Globus pallidus (tissue), 1 donor: ENCODE data around the gene EGFR.

Experiments
- DNase-seq: peaks from one replicate; pipeline ENCODE4 v3.0.0-alpha.2; 2015; ENCODE audit warnings: low spot score

Gene EGFR

DNA sequence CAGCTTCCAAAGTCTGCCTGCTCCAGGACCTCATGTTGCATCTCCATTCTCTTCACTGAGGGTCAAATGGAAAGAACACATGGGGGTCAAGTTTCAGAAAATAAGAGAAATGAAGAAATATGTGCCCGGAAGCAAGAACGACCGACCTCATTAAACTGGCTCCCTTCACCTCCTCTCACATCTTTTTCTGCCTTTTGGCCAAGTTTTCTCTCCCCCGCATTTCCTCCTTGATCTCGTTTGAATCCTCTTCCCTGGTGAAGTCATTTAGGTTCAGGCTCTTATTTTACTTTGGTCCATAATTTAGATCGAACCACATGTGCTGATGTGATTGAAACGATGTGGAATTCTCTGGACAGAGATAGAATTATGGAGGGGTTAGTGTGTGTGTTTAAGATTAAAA is 44.2 kb downstream of the EGFR start:
- DNase-seq, result no peak

DNA sequence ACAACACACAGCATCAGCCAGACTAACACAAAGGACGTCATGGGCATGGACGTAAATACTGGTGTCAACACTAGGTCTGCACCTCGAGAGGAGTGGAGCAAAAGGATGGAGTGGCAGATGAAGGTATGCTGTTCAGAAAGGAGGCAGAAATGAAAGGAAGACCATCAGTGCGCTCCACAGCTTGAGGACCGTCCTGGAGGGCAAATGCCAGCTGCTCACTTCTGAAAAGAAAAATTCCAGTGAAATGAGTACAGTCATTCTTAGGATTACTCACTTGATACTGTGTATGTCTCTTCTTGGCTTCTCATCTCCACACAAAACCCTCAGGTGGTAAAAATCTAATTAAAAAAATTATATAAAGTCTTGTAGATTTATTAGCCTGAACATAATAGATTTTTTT is 44.8 kb downstream of the EGFR start:
- no peak for DNase-seq

DNA sequence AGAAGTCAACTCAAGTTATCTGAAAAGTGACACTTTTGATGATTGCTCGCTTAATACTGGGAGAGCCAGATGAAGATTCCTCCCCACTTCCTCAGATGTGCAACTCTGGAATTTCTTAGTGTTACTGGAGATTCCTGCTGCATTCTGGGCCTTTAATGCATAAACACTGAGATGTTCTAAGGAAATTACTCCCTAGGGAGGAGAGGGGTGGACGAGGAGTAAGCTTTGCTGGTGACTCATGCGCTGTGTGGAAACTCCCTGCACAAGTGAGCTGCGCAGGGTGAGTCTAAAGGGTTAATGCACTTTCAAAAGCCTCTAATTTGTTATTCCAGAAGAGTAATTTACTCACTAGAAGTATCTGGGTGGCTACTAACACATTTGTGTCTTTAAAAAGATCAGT is 46.3 kb downstream of the EGFR start:
- no peak for DNase-seq

DNA sequence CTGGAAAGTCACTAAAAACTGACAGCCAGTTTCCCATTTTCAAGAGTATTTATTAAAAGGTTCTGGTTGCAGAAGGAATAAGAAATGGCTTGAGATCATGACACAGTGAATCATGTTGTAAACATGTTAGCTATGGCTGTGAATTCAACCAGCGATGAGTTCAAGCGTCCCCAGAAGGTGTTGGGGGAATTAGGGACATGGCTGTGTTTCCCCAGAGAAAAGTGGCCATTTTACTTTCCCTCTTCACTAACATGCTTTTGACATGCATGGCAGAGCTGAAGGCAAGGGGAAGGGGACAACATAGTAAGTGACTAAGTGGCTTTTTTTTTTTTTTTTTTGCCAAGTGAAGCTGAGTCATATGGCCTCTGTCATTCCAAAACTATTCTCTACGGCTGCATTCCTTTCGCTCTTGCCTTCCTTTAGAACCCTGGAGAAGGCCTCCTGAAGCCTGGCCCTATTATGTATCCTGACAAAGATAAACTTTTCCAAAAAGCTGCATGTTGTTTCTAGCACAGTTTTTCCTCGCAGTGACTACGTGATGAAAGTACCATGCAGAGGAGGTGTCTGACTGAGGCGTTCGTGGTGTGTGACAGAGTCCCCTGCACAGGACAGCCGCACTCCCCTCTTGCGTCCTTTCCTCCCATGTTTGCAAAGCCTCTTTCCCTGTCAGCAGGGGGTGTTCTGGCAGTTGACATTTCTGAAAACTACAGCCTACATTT is 46.9 kb downstream of the EGFR start:
- DNase-seq, result no peak

DNA sequence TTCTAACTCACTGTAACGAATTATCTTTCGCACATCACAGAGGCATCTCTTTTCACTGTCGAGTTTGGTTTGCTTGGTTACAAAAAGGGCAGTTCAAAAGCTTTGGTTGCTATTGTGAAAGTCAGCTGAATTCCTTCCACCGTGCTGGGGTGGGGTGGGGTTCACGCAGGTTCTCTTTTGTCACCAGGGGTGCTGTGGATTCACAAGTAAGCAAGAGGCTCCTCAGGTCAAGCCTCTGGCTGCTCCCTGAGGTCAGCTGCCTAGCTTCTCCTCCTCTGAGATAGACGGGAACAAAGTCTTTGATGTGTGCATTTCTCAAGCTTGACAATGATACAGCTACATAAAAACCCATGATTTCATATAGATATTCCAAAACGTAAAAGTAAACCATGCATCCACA is 47.7 kb downstream of the EGFR start:
- DNase-seq, result no peak

DNA sequence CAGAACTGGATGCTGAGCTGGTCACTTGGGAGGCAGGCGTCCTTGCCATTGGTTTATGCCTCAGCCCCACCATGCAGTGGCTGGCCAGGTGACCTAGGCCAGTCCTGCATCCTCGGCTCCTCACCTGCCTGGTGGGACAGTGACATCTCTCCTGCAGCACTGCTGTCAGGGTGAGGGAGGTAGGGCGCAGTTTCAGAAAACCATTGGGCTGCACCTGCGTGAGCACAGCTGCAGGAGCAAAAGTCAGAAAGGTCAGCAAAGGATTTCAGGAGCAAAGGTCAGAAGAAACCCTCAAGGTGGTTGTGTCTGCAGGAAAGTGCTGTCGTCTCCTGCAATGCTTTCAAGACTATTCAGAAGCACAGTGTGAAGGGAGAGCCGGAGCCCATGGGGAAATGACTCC is 48.1 kb downstream of the EGFR start:
- no peak for DNase-seq

DNA sequence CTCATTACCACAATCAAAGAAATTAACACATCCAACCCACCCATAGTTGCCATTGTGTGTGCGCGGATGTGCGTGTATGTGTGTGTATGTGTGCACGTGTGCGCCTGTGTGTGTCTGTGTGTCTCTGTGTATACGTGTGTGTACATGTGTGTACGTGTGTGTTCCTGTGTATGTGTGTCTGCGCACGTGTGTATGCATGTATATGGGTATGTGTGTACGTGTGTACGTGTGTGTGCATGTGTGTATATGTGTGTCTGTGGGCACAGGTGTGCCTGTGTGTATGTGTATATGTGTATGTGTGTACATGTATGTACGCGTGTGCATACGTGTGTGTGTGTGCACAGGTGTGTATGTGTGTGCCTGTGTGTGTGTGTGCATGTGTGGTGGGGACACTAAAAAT is 48.9 kb downstream of the EGFR start:
- DNase-seq, result no peak

DNA sequence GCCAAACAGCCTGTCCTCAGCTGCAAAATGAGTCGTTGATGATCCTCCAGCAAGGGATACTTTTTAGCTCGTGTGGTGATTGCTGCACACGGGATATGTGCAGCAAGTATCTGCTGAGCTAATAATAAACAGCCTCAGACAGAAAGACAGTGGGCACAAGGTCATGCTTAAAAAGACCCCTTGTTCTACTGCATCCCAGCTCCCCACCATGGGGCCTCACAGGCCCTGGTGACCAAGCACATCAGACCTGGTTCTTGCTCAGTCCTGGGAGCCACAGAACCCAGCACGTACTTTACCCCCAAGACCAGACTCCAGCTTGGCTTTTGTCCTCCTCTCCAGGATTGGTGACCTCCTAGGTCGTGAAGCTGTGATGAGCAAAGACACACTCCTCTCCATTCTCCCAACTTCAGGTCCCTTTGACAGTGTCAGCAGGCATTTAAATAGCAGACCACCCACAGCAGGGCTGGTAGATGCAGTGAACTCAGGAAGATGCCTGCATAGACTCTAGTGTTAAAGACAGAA is 50.5 kb downstream of the EGFR start:
- no peak for DNase-seq

DNA sequence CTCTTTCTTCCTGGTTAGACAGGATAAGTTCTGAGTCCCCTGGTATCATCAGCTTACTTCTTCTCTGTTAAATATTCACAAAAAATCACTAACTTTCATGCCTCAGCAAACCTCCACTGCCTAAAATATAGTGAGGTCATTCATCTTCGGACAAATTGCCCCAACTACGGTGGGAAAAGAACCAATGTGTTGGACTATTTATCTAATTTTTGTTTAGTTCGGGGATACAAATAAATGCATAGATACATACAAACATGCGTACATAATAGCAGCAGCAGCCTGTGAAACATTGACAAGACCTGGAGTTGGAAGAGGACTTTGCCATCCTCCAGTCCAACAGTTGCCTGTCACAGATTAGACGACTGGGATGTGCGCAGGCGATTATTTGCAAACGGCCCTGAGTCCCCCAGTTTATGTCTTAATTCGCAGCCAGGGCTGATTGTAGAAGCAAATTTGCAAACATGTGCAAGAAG is 51.5 kb downstream of the EGFR start:
- DNase-seq, result no peak

DNA sequence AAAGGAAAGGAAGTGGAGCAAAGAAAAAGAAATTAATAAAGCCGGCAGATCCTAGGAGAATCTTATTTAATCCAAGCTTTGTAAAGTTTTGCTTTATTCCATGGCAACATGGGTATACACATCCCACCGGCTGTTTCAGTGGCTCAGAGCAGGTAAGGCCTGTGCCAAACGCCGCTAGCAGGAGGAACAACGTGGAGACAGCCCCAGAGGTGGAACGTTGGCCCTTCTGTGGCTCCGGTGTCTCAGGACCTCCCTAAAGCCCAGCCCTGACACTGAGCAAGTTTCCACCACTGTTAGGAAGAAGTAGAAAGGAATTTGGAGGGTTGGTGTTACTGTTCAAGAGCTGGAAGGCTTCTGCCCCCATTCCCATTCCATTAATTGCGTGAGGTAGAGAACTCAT is 52.0 kb downstream of the EGFR start:
- DNase-seq, result no peak

DNA sequence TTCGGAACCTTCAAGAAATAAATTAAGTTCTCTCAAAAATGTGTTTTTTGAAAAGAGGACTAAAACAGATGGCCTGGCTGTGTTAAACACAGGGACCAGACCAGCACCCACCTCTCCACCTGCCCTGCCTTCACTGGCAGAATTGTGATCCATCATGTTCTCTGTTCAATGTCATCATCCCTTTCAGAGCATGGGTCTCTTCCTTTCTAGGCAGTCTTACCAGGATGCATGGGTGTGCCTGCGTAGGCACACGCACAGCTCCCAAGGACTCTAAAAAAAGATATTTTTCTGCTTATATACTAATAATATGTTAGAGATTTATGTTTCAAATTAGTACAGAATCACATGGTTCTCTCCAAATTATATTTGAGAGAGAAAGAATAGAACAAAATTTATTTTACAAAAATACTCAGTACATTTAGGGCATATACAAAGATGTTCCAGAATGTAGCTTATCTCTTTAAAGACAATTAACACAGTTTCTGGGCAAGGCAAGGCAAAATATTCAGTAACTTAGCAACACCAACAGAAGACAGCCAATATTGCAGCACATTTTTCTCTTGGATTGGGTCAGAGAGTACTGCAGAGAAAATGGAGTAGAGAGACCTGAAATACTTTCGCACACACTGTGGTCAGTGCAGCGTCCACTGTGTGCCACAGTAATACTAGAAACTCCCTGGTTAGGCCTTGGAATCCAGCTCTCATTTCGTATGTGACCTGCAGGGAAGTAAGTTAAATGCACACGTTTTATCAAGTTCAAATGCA is 52.8 kb downstream of the EGFR start:
- DNase-seq, result no peak

DNA sequence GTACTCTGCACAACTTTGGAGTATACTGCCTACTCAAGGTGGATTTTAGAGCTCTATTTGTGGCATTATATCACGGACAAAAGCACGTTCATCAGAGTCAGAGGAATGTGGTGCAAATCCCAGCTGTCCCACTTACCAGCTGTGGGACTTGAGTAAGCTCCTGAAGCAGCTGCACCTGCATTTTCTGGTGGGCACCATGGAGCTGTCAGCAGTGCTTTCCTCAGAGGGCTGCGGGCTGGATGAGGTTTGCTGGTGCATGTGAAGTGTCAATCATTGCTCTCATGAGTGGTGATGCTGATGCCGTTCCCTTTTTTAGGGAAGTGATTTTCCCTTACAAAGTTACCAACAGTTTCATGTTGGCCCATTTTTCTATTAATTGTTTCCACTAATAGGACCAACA is 53.4 kb downstream of the EGFR start:
- DNase-seq, result no peak

DNA sequence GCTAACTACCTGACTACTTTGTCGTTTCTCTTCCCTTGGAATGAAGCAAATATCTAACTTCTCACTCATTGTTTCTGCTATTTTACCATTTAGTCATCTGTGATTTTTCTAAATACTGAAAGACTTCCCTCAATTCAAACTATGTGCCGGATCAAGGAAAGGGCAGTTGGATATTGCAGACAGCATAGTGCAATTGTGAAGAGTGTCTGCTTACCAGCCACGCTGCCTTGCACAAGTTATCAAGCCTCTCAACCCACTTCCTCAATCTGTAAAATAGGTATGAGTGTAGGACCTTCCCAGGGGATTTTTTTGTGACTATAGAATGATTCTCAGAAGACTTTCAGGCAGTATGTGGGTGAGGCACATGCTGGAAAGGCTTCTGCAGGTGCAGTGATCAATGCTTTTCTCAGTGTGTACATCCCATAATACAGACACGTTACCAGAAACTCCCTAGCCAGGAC is 54.3 kb downstream of the EGFR start:
- DNase-seq, result no peak

DNA sequence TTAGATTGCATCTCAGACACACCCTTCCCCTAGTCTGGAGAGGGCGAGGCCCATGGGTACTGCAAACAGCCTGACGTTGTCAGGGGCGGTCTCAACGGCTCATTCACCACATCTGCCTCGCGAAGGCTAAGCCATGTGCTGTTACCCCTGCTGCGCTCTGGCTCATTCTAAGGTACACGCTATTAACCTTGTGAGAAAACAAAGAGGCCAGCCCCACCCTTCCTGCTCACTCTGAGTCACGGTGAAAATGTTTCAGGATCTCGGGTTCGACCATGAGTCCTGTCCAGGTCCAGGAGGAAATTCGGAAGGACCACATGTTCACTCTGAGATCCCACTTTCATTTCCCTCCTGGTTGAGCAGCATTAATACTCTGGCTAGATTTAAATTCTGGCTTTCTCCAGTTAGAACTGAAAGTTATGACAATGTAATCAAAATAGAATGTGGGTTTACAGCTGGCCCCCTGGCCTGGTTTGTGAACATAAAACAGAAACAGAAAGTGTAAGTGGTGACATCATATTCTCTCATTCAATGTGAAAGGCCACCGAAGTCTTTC is 55.2 kb downstream of the EGFR start:
- no peak for DNase-seq

DNA sequence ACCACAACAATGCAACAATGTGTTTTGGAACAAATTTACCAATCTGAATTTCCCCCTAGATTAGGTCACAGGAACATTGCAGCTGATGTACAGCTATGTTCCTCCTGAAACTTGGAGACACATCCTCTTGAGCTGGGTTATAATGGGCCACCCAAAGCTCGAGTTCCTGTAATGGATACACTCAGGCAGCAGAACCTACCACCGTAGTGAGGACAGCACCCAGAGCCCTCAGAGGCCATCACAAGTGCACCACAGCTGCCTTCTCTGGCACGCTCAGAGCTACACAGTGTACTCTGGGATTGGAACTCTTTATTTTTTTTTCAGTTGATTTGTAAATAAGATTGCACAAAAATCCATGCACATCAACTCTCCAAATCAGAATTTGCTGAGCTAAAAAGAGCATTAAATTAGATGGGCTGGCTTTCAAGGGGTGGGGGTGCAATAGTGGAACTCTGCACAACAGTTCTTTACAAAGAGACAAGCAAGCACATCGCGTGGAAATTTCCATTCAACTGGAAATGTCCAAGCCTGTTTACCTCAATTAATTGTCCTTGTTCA is 56.7 kb downstream of the EGFR start:
- no peak for DNase-seq

DNA sequence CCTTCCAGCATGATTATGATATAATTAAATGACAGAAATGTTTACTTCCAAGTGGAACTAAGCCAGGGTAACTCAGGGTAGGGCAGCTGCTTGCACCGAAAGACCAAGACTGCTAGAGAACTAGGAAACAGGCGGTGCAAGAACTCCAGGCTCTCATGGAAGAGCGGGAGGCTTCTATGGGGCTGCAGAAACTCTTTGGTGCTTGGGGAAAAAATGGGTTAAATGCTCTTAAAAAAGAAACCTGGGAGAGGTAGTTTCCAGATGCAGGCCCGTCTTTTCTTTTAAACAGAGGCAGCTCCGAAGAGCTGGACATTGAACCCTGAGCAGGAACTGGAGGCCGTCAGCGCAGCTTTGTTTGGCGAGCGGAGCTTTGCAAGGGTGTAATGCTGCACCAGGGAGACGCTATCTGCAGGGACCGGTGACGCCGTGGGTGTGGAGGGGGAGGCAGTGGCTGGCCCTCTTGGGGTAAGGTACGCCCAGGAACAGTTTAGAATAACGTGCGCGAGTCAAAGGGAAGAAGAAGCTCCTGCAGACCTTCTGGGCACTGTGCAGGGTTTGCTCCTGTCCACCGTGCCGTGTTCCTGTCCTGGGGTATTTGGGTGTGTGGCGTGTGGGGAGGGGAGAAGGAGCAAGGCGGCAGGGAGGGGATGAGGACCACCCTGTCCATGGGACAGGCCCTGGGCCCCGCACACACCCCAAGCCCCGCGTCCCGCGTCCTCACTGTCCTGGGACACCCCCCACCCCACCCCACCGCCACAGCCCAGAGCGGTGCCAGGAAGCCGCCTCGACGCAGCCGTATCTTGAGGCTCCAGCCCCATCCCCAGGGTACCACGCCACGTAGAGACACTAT is 59.0 kb downstream of the EGFR start:
- DNase-seq, result no peak

DNA sequence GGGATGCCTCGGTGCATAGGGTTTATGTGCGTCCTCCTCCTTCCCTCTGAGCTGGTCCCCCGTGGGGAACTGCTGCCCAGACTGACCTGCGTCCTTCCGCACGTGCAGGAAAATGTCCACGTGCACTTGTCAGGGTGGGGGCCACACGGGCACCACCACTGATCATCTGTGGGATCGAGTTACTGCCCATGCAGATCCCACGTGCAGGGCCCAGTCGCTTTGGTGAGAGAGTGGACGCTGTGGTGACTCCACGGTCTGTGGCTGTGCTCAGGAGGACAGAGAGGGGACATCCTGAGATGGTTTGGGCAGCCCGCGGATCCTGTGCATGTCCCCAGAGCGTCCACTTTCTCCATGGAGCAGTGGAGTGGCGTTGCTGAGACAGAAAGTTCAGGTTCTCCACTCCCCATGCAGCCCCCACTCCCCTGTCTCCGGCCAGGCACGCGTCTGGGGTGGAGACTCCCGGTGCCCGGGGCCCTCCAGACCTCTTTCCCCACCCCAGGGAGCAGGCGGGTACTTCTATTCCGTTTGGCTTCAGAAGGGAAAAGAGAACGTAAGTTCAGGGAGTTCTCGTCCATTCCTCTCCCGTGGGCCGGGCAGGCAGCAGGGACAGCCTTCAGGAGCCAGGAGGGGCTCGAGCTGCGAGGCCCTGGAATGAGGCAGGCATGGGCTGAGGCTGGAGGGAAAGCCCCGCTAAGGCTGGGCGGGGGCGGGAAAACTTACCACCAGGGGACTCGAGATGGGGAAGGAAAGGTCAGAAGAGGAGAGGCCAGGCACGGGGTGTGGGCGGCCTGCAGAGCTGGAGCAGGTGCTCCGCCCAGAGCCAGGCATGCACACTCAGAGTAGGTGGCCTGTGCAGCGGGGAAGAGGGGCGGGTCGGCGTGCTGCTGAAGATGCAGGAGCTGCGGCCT is 59.9 kb downstream of the EGFR start:
- DNase-seq, result no peak

DNA sequence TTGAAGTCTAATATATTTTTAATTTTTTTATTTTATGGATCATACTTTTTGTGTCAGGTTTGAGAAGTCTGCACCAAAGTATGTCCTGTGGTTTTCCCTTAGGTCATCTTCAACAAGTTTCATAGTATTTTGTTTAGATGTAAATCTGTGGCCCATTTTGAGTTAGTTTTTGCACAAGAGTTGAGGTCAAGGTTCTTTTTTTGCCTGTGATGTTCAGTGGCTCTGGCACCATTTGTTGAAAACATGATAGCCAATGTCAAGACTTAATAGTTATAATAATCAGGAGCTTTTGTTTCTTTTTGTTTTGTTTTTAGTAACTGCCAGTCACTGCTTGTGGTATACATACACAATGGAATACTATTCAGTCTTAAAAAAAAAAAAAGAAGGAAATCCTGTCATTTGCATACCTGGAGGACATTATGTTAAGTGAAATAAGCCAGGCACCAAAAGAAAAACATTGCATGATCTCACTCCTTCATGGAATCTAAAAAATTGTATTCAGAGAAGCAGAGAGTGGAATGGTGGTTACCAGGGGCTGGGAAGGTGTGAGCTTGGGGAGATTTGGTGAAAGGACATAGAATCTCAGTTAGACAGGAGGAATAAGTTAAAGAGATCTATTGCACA is 61.3 kb downstream of the EGFR start:
- no peak for DNase-seq

DNA sequence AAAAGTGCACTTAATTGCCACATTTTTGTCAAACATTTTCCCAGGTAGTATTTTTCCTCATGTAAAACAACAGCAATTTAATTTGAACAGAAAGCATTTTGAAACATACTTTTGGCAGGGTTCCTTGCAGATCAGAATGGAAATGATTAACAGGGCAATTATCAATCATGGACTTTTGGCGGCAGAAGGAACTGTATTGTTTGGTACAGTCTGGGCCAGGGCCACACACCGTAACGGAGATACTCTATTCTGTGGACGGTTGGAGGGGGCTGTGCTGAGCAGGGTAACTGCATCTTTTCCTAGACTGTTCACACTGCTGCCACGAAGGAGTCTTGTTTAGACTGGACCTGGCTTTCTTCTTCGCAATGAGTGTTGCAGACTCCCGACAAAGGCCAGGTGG is 62.3 kb downstream of the EGFR start:
- no peak for DNase-seq
